Progenitor cell of endocrine pancreas (in vitro differentiated cells): ENCODE data around the gene CACNA1B. TPM values are rescaled to one million over a fixed set of nuclear protein-coding genes. Genes with fewer than 3 reads are reported as not detected.

Source experiments
- DNase-seq: peaks from one replicate; pipeline ENCODE4 v3.0.0; 2021; ENCODE audit warnings: low spot score; ENCODE audit not compliant: unreplicated experiment
- H3K27ac Mint-ChIP-seq: 2 replicates; pipeline ENCODE4 v1.8.0; 2021; ENCODE audit warnings: mild to moderate bottlenecking, moderate library complexity, mixed read lengths
- H3K27me3 Mint-ChIP-seq: 2 replicates; pipeline ENCODE4 v1.8.0; 2021; ENCODE audit warnings: mixed read lengths
- H3K36me3 Mint-ChIP-seq: 2 replicates; pipeline ENCODE4 v1.8.0; 2022; ENCODE audit warnings: mixed read lengths; ENCODE audit not compliant: insufficient read depth
- H3K4me1 Mint-ChIP-seq: 2 replicates; pipeline ENCODE4 v1.8.0; 2021; ENCODE audit warnings: low read depth, mixed read lengths
- H3K4me3 Mint-ChIP-seq: 2 replicates; pipeline ENCODE4 v1.8.0; 2021; ENCODE audit warnings: low read depth, mild to moderate bottlenecking, moderate library complexity, mixed read lengths
- H3K9me3 Mint-ChIP-seq: 2 replicates; pipeline ENCODE4 v1.8.0; 2021; ENCODE audit warnings: low read depth, mixed read lengths
- CTCF ChIP-seq: fragments of 200-600 bp; sonication (generic); IDR thresholded peaks from one replicate; pipeline ENCODE4 v1.5.0; 2021; ENCODE audit warnings: antibody characterized with exemption, mild to moderate bottlenecking; ENCODE audit not compliant: unreplicated experiment
- total RNA-seq: library from RNA; stranded (reverse); gene quantifications from 2 replicates; pipeline ENCODE4 v1.2.1, GENCODE V29; 2021

Gene CACNA1B
- total RNA-seq, 1 donor from 2014 or later = 2.4 TPM

GRCh38 chr9:137913132-137913531 is 35.5 kb downstream of the CACNA1B start:
- Mint-ChIP-seq H3K27ac (no peak overlapping the region), H3K4me3 (no peak overlapping the region), H3K27me3 (peaks cover 5% of the 10 kb centered on the region), H3K4me1 (no peaks in the 10 kb centered on the region), H3K9me3 (no peaks in the 10 kb centered on the region), H3K36me3 (no peaks in the 10 kb centered on the region)
- no peak for DNase-seq
- no peak for TF ChIP-seq CTCF

GRCh38 chr9:137913771-137914767 is 36.5 kb downstream of the CACNA1B start:
- Mint-ChIP-seq H3K27ac (no peak overlapping the region), H3K27me3 (peaks cover 5% of the 10 kb centered on the region), H3K4me1 (no peaks in the 10 kb centered on the region), H3K9me3 (no peaks in the 10 kb centered on the region), H3K36me3 (no peaks in the 10 kb centered on the region), H3K4me3 (no peak overlapping the region)
- no peak for TF ChIP-seq CTCF
- DNase-seq = no peak

DNA sequence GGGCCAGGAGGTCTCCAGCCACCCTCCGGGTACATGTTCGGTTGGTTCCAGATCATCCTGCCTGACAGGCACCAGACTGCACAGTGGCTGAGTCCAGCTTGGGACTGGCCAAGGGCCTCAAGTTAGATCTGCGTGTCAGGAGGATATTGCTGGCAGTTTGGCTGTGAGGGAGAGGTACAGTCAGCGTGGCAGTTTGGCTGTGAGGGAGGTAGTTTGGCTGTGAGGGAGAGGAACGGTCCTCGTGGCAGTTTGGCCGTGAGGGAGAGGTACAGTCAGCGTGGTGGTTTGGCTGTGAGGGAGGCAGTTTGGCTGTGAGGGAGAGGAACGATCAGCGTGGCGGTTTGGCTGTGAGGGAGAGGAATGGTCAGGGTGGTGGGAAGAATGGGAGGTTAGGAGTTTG is 39.0 kb downstream of the CACNA1B start:
- Mint-ChIP-seq H3K4me1 (no peaks in the 10 kb centered on the region), H3K9me3 (no peaks in the 10 kb centered on the region), H3K27ac (no peak overlapping the region), H3K27me3 (peaks cover 5% of the 10 kb centered on the region), H3K4me3 (no peak overlapping the region), H3K36me3 (no peaks in the 10 kb centered on the region)
- TF ChIP-seq CTCF = no peak
- no peak for DNase-seq

DNA sequence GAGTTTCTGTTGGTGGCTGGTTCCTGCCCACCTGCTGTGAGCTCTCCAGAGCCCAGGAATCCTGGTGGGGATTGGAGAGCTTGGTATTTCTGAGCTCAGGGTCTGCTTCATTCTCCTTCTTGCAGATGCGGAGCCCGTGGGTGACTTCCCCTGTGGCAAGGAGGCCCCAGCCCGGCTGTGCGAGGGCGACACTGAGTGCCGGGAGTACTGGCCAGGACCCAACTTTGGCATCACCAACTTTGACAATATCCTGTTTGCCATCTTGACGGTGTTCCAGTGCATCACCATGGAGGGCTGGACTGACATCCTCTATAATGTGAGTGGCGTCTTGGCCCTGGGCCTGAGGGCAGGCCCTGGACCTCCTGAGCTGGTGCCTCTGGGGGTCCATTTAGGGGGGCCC is 39.5 kb downstream of the CACNA1B start:
- no peaks in the 10 kb centered on the region for H3K9me3 Mint-ChIP-seq
- H3K4me1 Mint-ChIP-seq = no peaks in the 10 kb centered on the region
- no peak overlapping the region for H3K4me3 Mint-ChIP-seq
- no peaks in the 10 kb centered on the region for H3K36me3 Mint-ChIP-seq
- TF ChIP-seq CTCF = no peak
- no peak overlapping the region for H3K27ac Mint-ChIP-seq
- H3K27me3 Mint-ChIP-seq = peaks cover 3% of the 10 kb centered on the region
- DNase-seq = no peak

DNA sequence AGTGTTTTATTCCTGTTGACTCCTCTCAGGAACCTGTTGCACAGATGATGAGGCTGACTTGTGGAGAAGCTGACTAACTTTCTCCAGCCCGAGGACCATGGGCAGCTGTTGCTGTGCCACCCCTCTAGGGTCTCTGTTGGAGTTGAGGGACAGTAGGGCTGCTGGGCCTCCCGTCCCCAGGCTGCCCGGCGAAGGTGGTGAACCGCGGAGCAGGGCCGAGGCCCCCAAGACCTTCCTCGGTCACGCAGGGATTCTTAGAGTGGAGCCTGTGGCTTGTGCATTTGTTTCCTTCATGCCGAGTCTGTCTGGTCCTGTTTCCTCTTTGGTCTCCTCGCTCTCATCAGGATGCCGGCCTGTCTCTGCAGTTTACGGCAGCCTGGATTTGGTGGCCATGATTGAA is 40.2 kb downstream of the CACNA1B start:
- no peak for TF ChIP-seq CTCF
- Mint-ChIP-seq H3K4me1 (no peaks in the 10 kb centered on the region), H3K36me3 (no peaks in the 10 kb centered on the region), H3K9me3 (peaks cover 6% of the 10 kb centered on the region), H3K27ac (no peak overlapping the region), H3K4me3 (no peak overlapping the region), H3K27me3 (no peaks in the 10 kb centered on the region)
- no peak for DNase-seq
